Mononuclear cell (primary cell): ENCODE data around the gene GSDME. TPM values are rescaled to one million over a fixed set of nuclear protein-coding genes. Genes with fewer than 3 reads are reported as not detected.

Experiments used
- H3K27me3 ChIP-seq: 2 replicates; pipeline ENCODE4 v1.6.0; 2011; ENCODE audit warnings: low read length, control low read depth; ENCODE audit not compliant: insufficient read depth
- H3K4me1 ChIP-seq: 2 replicates; pipeline ENCODE4 v1.5.1; 2011; ENCODE audit warnings: mild to moderate bottlenecking, low read length, control low read depth; ENCODE audit not compliant: insufficient read depth
- H3K4me3 ChIP-seq: 2 replicates; pipeline ENCODE4 v1.5.1; 2011; ENCODE audit warnings: mild to moderate bottlenecking, low read length, moderate library complexity
- H3K9me3 ChIP-seq: 2 replicates; pipeline ENCODE4 v1.5.1; 2011; ENCODE audit warnings: low read depth, mild to moderate bottlenecking, control low read depth, low read length
- total RNA-seq: library from RNA; depleted of rRNA; stranded (reverse); fragments of >200 nt; gene quantifications from one replicate; pipeline ENCODE4 v1.2.3, GENCODE V29; 2012

GSDME gene
- total RNA-seq, 1 donor = 0.84 TPM

GRCh38 chr7:24784277-24784676 lies 27.0 kb upstream of the GSDME start:
- Histone ChIP-seq H3K9me3 (no peaks in the 10 kb centered on the region), H3K4me1 (peaks cover 39% of the 10 kb centered on the region), H3K27me3 (no peaks in the 10 kb centered on the region), H3K4me3 (no peak overlapping the region)

- Histone ChIP-seq H3K27me3 (no peaks in the 10 kb centered on the region), H3K4me1 (peaks cover 45% of the 10 kb centered on the region), H3K4me3 (no peak overlapping the region), H3K9me3 (no peaks in the 10 kb centered on the region)
Measured at GRCh38 chr7:24783698-24784097, 26.4 kb upstream of the GSDME start.

GRCh38 chr7:24781106-24781505 lies 23.8 kb upstream of the GSDME start:
- Histone ChIP-seq H3K4me1 (peaks cover 39% of the 10 kb centered on the region), H3K27me3 (no peaks in the 10 kb centered on the region), H3K4me3 (no peak overlapping the region), H3K9me3 (no peaks in the 10 kb centered on the region)

DNA sequence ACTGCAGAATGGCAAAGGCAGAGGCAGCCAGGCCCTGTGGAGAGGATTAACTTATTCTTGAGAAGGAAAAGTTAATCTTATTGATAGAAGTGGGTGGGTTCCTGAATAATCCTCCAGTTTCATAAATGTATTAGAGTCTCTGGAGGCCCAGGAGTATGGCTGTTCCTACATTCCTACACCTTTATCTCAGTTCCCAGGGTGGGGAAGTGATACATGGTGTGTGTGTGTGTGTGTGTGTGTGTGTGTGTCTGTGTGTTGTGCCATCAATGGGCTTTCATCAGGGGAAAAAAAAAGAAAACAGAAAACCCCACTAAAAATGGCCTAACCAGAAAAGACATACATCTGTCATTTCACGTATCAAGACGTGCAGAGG lies 22.0 kb upstream of the GSDME start:
- no peaks in the 10 kb centered on the region for H3K27me3 ChIP-seq
- H3K9me3 ChIP-seq = no peaks in the 10 kb centered on the region
- H3K4me3 ChIP-seq = no peak overlapping the region
- peaks cover 33% of the 10 kb centered on the region for H3K4me1 ChIP-seq

DNA sequence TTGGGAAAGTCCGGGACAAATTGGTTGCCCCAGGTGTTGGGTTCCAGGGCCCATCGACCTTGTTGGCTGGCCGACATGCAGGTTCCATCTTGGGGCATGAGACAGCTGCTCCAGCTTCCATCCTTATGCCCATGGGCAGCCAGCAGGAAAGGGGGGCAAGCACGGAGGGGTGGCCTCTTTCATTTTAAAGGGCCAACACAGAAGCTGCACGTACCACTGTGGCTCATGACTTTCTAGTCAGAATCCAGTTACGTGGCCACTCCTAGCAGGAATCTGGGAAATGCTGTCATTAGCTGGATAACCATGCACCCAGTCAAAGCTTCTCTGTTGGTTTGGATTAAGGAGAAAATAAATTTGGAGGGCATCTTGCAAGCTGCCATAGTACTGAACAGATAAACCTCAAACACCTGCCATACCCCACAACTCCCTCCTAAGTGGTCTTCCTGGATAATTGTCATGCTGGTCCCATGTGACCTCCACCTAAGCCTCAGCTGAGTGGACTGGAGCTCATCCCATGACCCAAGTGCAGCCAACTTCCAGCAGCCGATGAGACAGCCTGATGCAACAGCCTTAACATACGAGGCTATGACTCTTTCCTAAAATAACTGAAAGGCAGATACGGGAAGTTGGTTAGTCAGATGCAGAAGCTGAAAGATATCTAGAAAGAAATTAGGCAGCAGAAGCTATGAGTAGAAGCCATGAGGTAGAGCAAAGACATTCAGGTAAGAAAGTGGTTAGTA lies 21.4 kb upstream of the GSDME start:
- H3K4me3 ChIP-seq = no peak overlapping the region
- no peaks in the 10 kb centered on the region for H3K27me3 ChIP-seq
- no peaks in the 10 kb centered on the region for H3K9me3 ChIP-seq
- peaks cover 33% of the 10 kb centered on the region for H3K4me1 ChIP-seq

GRCh38 chr7:24777806-24778205 lies 20.5 kb upstream of the GSDME start:
- Histone ChIP-seq H3K4me1 (peaks cover 33% of the 10 kb centered on the region), H3K4me3 (no peak overlapping the region), H3K9me3 (no peaks in the 10 kb centered on the region), H3K27me3 (no peaks in the 10 kb centered on the region)

DNA sequence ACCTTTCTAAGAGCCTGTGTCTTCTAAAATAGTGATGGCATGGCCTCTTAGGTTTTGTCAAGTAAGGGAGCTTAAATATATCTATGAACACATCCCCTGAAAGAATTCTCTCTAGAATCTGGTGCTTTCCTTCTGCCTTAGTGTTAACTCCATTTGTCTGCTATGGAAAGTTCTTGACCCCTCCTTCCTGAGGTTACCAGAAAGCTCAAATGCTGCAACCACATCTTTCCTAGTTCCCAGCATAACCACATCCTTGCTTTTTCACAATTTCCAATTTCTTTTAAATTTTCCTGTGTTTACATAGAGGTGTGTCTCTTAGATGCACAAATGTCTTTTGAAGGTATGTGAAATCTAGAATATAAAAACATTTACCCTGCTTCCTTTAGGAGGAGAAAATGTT lies 16.4 kb upstream of the GSDME start:
- H3K4me1 ChIP-seq = peaks cover 6% of the 10 kb centered on the region
- H3K9me3 ChIP-seq = no peaks in the 10 kb centered on the region
- no peaks in the 10 kb centered on the region for H3K27me3 ChIP-seq
- no peak overlapping the region for H3K4me3 ChIP-seq

DNA sequence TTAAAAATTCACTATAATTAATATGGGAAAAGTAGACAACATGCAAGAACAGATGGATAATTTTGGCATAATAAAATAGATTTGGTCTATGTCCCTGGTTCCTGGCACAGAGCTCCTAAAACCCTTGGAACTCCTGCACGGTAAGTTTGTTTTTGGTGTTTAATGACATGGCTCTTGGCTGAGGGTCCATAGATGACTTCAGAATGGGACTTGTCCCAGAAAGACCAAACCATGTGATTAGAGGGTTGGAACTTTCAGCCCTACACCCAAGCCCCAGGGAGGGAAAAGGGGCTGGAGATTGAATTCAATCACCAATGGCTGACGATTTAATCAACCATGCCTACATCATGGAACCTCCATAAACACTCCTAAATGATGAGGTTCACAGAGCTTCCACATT lies 12.6 kb upstream of the GSDME start:
- Histone ChIP-seq H3K4me1 (no peaks in the 10 kb centered on the region), H3K4me3 (no peak overlapping the region), H3K27me3 (peaks cover 3% of the 10 kb centered on the region), H3K9me3 (no peaks in the 10 kb centered on the region)

GRCh38 chr7:24769014-24769830 lies 12.0 kb upstream of the GSDME start:
- H3K4me1 ChIP-seq = no peaks in the 10 kb centered on the region
- no peak overlapping the region for H3K4me3 ChIP-seq
- H3K27me3 ChIP-seq = peaks cover 3% of the 10 kb centered on the region
- no peaks in the 10 kb centered on the region for H3K9me3 ChIP-seq

GRCh38 chr7:24767878-24768569 lies 10.8 kb upstream of the GSDME start:
- Histone ChIP-seq H3K4me3 (no peak overlapping the region), H3K4me1 (no peaks in the 10 kb centered on the region), H3K9me3 (no peaks in the 10 kb centered on the region), H3K27me3 (peaks cover 3% of the 10 kb centered on the region)

GRCh38 chr7:24764972-24765744 lies 7.9 kb upstream of the GSDME start:
- H3K9me3 ChIP-seq = no peaks in the 10 kb centered on the region
- no peak overlapping the region for H3K4me3 ChIP-seq
- no peaks in the 10 kb centered on the region for H3K4me1 ChIP-seq
- H3K27me3 ChIP-seq = peaks cover 20% of the 10 kb centered on the region

DNA sequence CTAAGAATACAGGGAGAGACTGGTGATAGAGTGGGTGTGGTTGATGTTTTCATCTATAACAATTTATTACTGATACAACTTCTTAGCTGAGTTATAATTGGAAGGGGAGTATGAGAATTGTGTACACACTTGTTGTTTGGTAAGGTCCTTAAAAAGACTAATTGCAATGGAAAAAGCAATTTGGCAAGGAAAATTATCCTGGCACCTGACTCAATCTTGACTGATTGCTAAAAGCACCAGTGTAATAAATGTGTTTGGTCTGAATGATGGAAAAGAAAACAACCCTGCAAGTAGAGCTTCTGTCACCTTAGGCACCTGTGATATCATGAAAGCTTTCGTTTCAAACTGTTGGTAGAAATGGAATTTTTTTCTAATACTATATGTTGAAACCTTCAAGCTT lies 6.7 kb upstream of the GSDME start:
- no peaks in the 10 kb centered on the region for H3K4me1 ChIP-seq
- no peak overlapping the region for H3K4me3 ChIP-seq
- peaks cover 31% of the 10 kb centered on the region for H3K27me3 ChIP-seq
- H3K9me3 ChIP-seq = no peaks in the 10 kb centered on the region

GRCh38 chr7:24763303-24763901 lies 6.1 kb upstream of the GSDME start:
- no peak overlapping the region for H3K4me3 ChIP-seq
- H3K4me1 ChIP-seq = no peaks in the 10 kb centered on the region
- H3K27me3 ChIP-seq = peaks cover 37% of the 10 kb centered on the region
- H3K9me3 ChIP-seq = no peaks in the 10 kb centered on the region

DNA sequence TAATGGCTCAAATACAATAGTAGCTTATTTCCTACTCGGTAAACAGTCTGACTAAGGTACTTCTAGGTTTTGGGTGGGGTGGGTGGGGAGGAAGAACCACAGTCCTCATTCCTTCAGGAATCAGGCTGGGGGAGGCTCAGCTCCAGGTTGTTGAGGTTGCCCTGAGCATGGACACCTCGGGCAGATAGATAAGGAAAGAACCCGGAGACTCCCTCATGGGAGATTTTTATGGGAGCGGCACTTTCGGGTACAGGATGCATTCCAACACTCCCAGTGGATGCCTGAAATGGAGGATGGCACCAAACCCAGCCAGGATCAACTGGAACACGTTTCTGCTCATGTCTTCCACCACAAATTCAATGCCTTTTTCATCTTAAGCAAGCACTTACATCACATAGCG lies 5.5 kb upstream of the GSDME start:
- H3K9me3 ChIP-seq = no peaks in the 10 kb centered on the region
- H3K4me3 ChIP-seq = no peak overlapping the region
- H3K4me1 ChIP-seq = peaks cover 4% of the 10 kb centered on the region
- H3K27me3 ChIP-seq = peaks cover 44% of the 10 kb centered on the region
